IPS DF 6.9 (cell line): ENCODE results near the gene NCAPD3.

ENCODE experiments used
- DNase-seq: peaks from one replicate; pipeline ENCODE4 v3.0.0-alpha.2; 2013; ENCODE audit warnings: low read depth, low spot score
- H3K27ac ChIP-seq: one replicate; pipeline ENCODE4 v1.5.1; 2013; ENCODE audit warnings: low read length, control low read depth
- H3K27me3 ChIP-seq: 2 replicates; pipeline ENCODE4 v1.6.1; 2013; ENCODE audit warnings: mild to moderate bottlenecking, low read length; ENCODE audit not compliant: control insufficient read depth, insufficient read depth
- H3K36me3 ChIP-seq: 2 replicates; pipeline ENCODE4 v1.6.1; 2013; ENCODE audit warnings: low read length; ENCODE audit not compliant: control insufficient read depth, insufficient read depth
- H3K4me1 ChIP-seq: 2 replicates; pipeline ENCODE4 v1.6.1; 2013; ENCODE audit warnings: low read length; ENCODE audit not compliant: control insufficient read depth, insufficient read depth
- H3K4me3 ChIP-seq: 2 replicates; pipeline ENCODE4 v1.5.1; 2013; ENCODE audit warnings: mild to moderate bottlenecking, low read length
- H3K9me3 ChIP-seq: 2 replicates; pipeline ENCODE4 v1.6.1; 2013; ENCODE audit warnings: low read length, inconsistent platforms; ENCODE audit not compliant: control insufficient read depth, insufficient read depth
- WGBS: extraction: QIAGEN DNeasy Blood & Tissue Kit; methylation state at CpG from one replicate; pipeline ENCODE4 v1.1.7; 2013; ENCODE audit warnings: mixed read lengths, missing lambda C conversion rate; ENCODE audit not compliant: insufficient read length, insufficient coverage; 5-methylcytosine and 5-hydroxymethylcytosine counted together

NCAPD3 gene

DNA sequence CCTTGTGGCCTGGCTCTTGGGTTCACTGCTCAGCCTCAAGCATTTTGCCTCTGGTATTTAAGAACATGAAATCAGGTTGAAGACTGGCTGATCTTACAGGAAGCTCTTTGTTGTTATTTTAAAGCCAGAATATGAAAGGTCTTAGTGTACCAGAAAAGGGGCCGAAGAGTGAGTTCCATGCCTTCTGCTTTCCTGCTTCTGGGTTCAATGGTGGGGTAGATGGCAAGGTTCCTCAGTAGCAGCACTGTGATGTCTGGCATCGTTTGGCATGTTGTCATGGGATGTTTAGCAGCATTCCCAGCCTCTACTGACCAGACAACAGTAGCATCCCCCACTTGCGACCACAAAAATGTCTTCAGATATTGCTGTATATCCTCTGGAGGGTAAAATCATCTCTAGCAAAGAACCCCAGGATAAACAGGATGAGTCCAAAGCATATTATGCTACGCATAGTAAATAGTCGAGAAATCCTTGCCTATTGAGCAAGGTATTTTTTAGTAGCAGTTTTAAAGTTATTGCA is 3.1 kb upstream of the NCAPD3 start:
- Histone ChIP-seq H3K27me3 (no peaks in the 10 kb centered on the region), H3K4me3 (no peak overlapping the region), H3K27ac (no peak overlapping the region), H3K9me3 (no peaks in the 10 kb centered on the region), H3K36me3 (no peaks in the 10 kb centered on the region), H3K4me1 (no peaks in the 10 kb centered on the region; the same call in 1 of the 2 replicates)
- no peak for DNase-seq
- WGBS = no CpG with 5 or more reads among the region's 5 CpGs

DNA sequence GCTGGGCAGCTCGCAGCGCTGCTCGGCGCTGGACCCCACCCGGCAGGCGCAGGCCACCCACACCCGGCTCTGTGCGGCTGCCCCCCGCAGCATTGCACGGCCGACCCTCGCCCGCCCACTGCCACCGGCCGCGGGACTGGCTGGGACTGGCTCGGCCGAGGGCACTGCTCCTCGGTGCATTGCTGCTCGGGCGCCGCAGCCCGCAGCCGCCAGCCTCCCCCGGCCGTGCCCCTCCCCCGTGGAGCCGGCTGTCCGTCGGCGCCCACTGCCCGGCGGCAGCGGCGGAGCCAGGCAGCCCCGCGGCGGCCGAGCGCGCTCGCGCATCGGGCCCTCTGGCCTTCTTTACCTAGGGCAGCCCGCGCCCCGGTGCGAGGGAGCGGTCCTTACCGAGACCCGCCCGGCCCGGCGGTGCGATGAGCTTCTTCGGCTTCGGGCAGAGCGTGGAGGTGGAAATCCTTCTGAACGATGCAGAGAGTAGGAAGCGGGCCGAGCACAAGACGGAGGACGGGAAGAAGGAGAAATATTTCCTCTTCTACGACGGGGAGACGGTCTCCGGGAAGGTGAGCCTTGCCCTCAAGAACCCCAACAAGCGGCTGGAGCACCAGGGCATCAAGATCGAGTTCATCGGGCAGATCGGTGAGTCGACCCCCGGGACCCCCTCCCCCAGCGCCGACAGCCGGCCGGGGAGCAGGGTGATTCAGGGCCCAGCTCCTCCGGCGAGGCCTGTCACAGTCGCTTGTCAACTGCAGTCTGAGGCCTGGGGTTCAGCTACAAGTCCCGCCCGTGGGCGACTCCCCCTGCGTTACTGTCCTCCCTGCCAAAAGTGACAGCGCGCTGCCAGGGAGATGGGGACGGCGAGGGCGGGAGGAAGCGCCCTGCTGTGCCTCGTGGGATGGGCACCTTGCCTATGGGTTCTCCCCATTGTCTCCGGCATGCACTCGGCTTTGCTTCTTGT is 1.2 kb upstream of the NCAPD3 start:
- no peaks in the 10 kb centered on the region; the same call in 1 of the 2 replicates for H3K4me1 ChIP-seq
- no peak overlapping the region for H3K27ac ChIP-seq
- no peak for DNase-seq
- no peaks in the 10 kb centered on the region for H3K36me3 ChIP-seq
- H3K27me3 ChIP-seq = no peaks in the 10 kb centered on the region
- no peaks in the 10 kb centered on the region for H3K9me3 ChIP-seq
- H3K4me3 ChIP-seq = peak overlapping the region; percentile 89
- no CpG with 5 or more reads among the region's 93 CpGs for WGBS

DNA sequence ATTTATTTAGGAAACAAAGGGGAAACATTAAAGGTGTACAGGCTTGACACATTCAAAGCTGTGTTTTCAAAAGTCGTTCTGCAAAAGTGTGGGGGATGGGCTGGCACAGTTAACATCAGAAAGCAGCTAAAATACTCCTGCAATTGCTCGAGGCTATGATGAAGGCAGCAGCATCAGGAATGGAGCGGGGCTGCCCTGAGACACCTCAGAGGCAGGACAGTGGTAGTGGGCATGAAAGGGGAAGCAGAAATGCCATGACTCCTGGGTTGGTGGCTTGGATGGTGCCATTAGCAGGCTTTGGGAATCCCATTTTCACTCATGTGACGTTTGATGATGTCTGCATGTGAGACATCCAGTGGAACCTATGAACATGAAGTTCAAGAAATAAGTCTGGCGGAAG is 646 bp downstream of the NCAPD3 start:
- Histone ChIP-seq H3K4me1 (no peaks in the 10 kb centered on the region; the same call in 1 of the 2 replicates), H3K36me3 (peaks cover under 1% of the 10 kb centered on the region; the same call in 1 of the 2 replicates), H3K4me3 (peak overlapping the region; percentile 89; the same call in 1 of the 2 replicates), H3K27ac (no peak overlapping the region), H3K27me3 (no peaks in the 10 kb centered on the region), H3K9me3 (no peaks in the 10 kb centered on the region)
- no peak for DNase-seq
- no CpG with 5 or more reads among the region's 5 CpGs for WGBS

DNA sequence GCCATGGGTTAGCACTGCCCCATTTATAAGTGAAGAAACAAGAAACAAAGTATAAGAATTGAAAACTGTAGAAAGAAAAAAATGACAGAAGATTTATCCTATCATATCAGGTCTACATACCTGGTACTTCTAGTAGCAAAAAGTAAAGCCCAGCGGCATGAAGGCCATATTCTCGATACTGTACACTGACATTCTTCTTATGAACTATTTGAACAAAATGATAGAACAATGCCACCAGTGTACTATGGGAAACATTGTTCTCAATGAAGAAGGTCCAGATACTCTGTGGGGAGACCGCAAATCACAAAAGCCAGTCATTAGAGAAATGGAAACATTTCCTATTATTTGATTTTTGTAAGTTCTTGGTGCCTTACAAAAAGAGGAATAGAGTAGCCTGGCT is 7.0 kb downstream of the NCAPD3 start:
- no peak for DNase-seq
- no peaks in the 10 kb centered on the region for H3K27me3 ChIP-seq
- H3K4me3 ChIP-seq = no peak overlapping the region
- H3K4me1 ChIP-seq = no peaks in the 10 kb centered on the region
- H3K9me3 ChIP-seq = no peaks in the 10 kb centered on the region
- H3K27ac ChIP-seq = no peak overlapping the region
- H3K36me3 ChIP-seq = peaks cover 6% of the 10 kb centered on the region; the same call in 1 of the 2 replicates
- WGBS = no CpG with 5 or more reads among the region's 3 CpGs

DNA sequence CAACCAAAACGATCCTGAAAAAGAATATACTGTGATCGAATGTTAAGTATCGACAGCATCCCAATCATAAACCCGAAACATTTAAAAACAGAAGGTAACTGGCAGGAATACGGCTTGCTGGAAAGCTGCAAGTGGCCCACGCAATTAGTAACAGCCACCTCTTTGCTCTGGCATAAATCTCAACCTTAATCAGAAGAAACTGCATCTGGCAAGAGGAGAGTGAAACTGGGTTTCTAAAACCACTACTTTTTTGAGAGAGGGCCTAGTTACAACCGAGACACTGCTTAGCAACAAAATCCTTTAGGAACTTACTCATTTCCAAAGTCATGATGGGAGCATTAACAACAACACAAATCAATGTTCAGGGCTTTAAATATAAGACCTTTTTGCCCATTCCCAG is 7.9 kb downstream of the NCAPD3 start:
- Histone ChIP-seq H3K27me3 (no peaks in the 10 kb centered on the region), H3K4me1 (no peaks in the 10 kb centered on the region), H3K9me3 (no peaks in the 10 kb centered on the region), H3K4me3 (no peak overlapping the region), H3K36me3 (peaks cover 6% of the 10 kb centered on the region; the same call in 1 of the 2 replicates), H3K27ac (no peak overlapping the region)
- DNase-seq = no peak
- no CpG with 5 or more reads among the region's 7 CpGs for WGBS

DNA sequence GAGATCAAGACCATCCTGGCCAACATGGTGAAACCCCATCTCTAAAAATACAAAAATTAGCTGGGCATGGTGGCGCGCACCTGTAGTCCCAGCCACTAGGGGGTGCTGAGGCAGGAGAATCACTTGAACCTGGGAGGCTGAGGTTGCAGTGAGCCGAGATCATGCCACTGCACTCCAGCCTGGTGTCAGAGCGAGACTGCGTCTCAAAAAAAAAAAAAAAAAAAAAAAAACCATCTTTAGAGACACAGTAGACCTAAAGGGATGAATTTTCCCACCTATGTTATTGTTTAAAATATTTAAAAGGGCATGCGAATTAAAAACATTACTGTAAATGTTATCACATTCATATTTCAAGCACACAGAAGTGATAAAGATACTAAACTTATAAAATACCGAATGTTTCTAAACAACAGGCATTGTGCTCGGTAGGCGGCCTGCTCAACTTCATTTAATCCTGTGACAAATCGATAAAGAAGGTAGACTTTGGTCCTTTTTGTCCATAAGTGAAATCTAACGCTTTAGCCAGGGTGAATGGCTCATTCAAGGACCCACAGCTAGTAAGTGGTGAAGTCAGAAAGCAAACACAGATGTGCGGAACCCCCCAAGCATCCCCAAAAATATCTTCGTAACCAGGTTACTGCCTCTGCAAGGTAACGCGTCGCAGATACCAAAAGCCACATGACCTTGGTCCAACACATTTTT is 16.1 kb downstream of the NCAPD3 start:
- no peak for DNase-seq
- Histone ChIP-seq H3K36me3 (peaks cover 16% of the 10 kb centered on the region; the same call in 1 of the 2 replicates), H3K4me3 (no peak overlapping the region), H3K4me1 (no peaks in the 10 kb centered on the region), H3K9me3 (no peaks in the 10 kb centered on the region), H3K27me3 (no peaks in the 10 kb centered on the region), H3K27ac (no peak overlapping the region)
- no CpG with 5 or more reads among the region's 16 CpGs for WGBS

DNA sequence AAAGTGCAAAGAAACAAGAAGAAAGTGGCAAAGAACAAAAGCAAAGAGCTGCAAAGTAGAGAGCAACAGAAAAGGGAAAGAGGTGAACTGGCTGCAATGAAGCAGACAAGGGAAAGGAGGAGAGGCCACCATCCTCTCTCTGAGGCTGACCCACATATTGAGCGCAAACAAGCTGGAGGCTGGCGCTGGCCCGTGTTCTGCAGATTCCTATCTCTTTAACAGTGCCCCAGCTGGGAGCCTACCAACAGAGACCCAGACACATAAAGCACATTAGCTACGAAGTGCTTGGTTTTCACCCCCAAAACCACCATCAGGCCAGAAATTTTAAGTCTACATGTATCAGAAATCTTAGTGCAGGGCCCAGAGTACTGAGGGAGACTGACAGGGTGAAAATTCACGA is 17.6 kb downstream of the NCAPD3 start:
- Histone ChIP-seq H3K4me1 (no peaks in the 10 kb centered on the region), H3K9me3 (no peaks in the 10 kb centered on the region), H3K27me3 (no peaks in the 10 kb centered on the region), H3K36me3 (peaks cover 18% of the 10 kb centered on the region; the same call in 1 of the 2 replicates), H3K4me3 (no peak overlapping the region), H3K27ac (no peak overlapping the region)
- DNase-seq = no peak
- no CpG with 5 or more reads among the region's 5 CpGs for WGBS

DNA sequence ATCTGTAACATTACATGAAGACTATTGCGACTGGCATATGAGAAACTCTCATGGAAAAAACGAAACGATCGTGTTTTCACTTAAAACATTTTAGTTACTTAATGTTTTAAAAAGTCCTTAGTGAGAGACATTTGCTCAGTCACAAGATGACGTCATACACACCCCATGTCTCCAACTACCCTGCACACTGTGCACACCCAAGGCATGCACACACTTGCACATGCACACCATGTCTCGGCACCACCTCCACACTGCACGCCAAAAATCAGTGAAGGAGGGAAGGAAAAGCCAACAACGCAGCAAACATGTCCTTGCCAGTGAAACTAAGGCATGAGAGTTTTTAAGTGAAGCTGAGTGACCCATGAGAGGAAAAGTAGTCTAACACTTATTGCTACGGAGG is 18.0 kb downstream of the NCAPD3 start:
- Histone ChIP-seq H3K4me3 (no peak overlapping the region), H3K4me1 (no peaks in the 10 kb centered on the region), H3K27ac (no peak overlapping the region), H3K36me3 (peaks cover 18% of the 10 kb centered on the region; the same call in 1 of the 2 replicates), H3K9me3 (no peaks in the 10 kb centered on the region), H3K27me3 (no peaks in the 10 kb centered on the region)
- no CpG with 5 or more reads among the region's 9 CpGs for WGBS
- no peak for DNase-seq

DNA sequence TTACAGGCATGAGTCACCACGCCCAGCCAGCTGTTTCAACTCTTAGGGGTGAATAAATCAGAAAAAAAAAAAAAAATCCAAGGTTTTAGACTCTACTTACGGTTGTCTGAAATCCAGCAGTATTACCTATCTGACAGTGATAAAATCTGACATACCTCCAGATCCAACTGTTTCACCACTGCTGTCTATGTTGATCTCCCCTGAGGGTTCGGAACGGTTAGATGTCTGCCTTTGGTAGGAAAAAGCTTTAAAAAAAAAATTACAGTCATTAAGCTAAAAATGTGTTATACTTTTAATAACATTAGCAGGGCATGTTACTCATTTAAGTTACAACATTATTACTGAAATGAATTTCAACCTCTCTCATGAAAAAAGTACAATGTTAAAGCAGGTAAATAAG is 21.1 kb downstream of the NCAPD3 start:
- Histone ChIP-seq H3K36me3 (peaks cover 15% of the 10 kb centered on the region; the same call in 1 of the 2 replicates), H3K9me3 (no peaks in the 10 kb centered on the region), H3K27ac (no peak overlapping the region), H3K4me3 (no peak overlapping the region), H3K27me3 (no peaks in the 10 kb centered on the region), H3K4me1 (no peaks in the 10 kb centered on the region)
- DNase-seq = no peak
- WGBS = no CpG with 5 or more reads among the region's 4 CpGs

DNA sequence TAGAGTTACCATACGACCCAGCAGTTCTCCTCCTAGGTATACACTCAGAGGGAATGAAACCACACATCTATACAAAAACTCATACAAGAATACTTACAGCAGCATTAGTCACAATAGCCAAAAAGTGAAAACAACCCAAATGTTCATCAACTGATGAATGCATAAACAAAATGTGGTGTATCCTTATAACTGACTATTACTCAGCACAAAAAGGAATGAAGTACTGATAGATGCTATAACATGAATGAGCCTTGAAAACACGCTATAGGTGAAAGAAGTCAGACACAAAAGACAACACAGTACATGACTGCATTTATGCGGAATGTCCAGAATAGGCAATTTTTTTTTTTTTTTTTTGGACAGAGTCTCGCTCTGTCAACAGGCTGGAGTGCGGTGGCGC is 23.1 kb downstream of the NCAPD3 start:
- Histone ChIP-seq H3K4me3 (no peak overlapping the region), H3K36me3 (peaks cover 8% of the 10 kb centered on the region; the same call in 1 of the 2 replicates), H3K27ac (no peak overlapping the region), H3K9me3 (no peaks in the 10 kb centered on the region), H3K4me1 (no peaks in the 10 kb centered on the region), H3K27me3 (no peaks in the 10 kb centered on the region)
- no peak for DNase-seq
- WGBS = no CpG with 5 or more reads among the region's 6 CpGs
